ENCODE results near the gene ANGPTL8.

GRCh38 chr19:11205939-11206570, 33.4 kb upstream of the ANGPTL8 start:
- TF ChIP-seq, protein P1, sequence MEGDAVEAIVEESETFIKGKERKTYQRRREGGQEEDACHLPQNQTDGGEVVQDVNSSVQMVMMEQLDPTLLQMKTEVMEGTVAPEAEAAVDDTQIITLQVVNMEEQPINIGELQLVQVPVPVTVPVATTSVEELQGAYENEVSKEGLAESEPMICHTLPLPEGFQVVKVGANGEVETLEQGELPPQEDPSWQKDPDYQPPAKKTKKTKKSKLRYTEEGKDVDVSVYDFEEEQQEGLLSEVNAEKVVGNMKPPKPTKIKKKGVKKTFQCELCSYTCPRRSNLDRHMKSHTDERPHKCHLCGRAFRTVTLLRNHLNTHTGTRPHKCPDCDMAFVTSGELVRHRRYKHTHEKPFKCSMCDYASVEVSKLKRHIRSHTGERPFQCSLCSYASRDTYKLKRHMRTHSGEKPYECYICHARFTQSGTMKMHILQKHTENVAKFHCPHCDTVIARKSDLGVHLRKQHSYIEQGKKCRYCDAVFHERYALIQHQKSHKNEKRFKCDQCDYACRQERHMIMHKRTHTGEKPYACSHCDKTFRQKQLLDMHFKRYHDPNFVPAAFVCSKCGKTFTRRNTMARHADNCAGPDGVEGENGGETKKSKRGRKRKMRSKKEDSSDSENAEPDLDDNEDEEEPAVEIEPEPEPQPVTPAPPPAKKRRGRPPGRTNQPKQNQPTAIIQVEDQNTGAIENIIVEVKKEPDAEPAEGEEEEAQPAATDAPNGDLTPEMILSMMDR (IDR thresholded peaks at IDR 0.05): no peak
- no peak for TF ChIP-seq POLR2A (IDR thresholded peaks at IDR 0.05)
